SK-N-MC (cell line): ENCODE measurements around the gene NCKAP5L.

Experiments
- EZH2 ChIP-seq: fragments of 200-600 bp; sonication (generic); IDR thresholded peaks from one replicate; pipeline ENCODE4 v1.6.1; 2017; ENCODE audit warnings: antibody characterized with exemption
- FOXP2 ChIP-seq: optimal IDR thresholded peaks from 2 replicates; pipeline ENCODE3; 2011; ENCODE audit warnings: mild to moderate bottlenecking, moderate library complexity; ENCODE audit not compliant: insufficient read depth; ENCODE audit errors: extremely low read length, control extremely low read depth
- POLR2AphosphoS5 ChIP-seq: IDR thresholded peaks from 2 replicates; pipeline ENCODE4 v1.6.1; 2012; ENCODE audit warnings: mild to moderate bottlenecking, low read depth, low read length, borderline replicate concordance

DNA sequence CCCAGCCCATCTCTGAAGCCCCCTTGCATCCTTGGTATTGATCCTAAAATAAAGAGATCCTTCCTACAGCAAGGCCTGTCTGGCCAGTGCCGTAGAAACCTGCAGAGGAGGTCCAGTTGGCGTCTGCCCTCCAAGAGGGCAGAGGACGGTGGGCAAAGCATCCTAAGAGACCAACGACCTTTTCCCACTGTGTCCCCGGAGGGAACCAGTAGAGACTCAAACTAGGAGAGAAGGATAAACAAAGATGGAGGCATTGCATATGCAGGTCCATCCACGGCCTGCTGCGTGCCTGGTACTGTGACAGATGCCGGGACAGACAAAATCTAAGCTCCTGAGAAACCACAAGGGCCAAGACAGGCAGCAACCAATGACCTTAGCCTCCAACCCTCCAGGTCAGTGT lies 3.8 kb downstream of the NCKAP5L start:
- TF ChIP-seq POLR2AphosphoS5 (no peak), EZH2 (no peak), FOXP2 (no peak)
